Dermis blood vessel endothelial cell (primary cell): ENCODE measurements around the gene CTNNA2. TPM values are rescaled to one million over a fixed set of nuclear protein-coding genes. Genes with fewer than 3 reads are reported as not detected.
A peak's percentile ranks its signal among the peaks of the same experiment; 100 is the strongest.

ENCODE experiments used
- DNase-seq: peaks from one replicate; pipeline ENCODE4 v3.0.0; 2010
- total RNA-seq: library from RNA; depleted of rRNA; stranded (reverse); fragments of >200 nt; gene quantifications from 2 replicates; pipeline ENCODE4 v1.2.3, GENCODE V29; 2014

CTNNA2 gene
- total RNA-seq, 1 donor from 2014 or later, result not detected

DNA sequence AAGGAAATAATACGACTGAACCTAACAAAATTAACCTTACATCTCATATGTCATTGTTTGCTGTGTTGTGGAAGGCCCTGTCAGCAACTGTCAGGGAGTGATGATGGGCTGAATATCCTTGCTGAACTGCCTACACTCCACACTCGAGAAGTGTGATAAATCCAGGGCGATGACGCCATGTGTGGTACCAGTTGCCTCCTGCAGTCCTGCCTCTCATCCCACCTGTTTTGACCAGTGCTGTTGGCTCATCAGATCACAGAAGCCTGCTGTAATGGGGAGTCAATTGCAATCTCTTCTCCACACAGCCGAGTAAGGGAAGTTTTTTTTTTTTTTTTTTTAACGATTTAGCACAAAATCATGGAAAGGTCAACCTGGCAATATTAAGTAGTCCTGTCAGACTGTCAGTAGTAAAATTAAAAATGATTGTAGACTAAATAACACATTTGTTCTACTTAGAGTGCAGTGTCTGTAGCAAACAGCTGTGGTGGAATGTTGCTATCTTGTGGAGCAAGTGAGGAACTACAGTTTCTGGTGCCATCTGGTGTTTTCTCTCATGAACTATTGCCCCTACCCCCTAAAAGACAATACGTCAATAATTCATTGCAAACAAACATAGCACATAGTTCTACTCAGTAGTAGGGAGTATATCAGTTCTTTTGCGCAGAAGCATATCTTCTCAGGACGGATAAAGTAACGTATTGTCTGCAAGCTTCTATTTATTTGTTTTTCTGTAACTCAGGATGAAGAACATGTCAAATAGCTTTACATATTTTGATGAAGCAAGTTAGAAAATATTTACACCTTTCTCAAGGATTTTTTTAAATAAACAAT, 347.6 kb downstream of the CTNNA2 start:
- no peak for DNase-seq

DNA sequence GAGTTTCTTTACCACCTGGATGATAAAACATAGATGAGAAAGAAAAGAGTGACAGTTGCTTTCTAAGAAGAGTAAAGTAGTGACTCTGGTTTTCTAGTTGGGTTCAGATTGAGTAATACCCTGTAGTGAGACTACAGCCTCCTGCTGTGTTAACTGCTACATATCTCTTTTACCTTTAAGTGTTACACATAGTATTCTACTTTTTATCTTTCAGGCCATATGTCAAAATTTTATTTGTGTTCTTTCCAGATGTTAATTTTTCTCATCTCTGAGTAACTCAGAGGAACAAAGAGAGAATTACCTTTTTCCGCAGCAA, 348.2 kb downstream of the CTNNA2 start:
- DNase-seq, result no peak

DNA sequence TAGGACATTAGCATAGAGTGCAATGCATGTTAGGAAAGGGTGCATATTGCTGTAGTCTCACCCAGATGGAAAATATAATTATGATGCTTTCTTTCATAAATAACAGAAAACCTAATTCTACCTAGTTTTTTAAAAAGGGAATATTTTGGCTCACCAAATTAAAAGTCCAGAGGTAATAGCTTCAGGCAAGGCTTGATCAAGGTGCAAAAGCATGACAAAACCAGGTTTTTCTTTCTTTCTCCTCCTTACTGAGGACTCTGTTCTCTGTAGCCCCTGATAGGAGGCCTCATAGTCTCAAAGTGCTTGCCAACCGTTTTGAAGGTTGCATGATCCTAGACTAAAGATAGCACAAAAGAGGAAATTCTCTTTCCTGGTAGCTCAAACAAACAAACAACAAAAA, 349.9 kb downstream of the CTNNA2 start:
- no peak for DNase-seq

- DNase-seq, result no peak
Measured at GRCh38 chr2:79872656-79873055, 359.8 kb downstream of the CTNNA2 start.

- DNase-seq, result no peak
Measured at GRCh38 chr2:79874015-79874414, 361.2 kb downstream of the CTNNA2 start.

DNA sequence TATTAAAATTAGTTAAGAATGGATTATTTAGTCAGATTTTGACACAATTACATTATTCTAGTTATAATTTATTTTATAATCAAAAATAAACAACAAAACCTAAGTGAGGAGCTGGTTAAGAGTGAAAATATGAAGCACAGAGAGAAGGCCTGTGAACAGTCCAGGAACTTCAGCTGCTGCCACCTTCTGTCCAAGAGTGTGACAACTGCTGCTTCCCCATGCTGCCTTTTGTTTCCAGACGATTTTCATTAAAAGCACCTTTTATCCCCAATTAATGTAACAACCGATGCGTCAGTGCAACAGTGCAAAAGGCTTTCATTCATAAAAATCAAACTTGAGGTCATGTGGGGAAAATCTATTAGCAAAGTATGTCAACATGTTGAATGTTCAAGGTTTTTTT, 363.6 kb downstream of the CTNNA2 start:
- DNase-seq, result no peak

GRCh38 chr2:79882548-79882947, 369.7 kb downstream of the CTNNA2 start:
- DNase-seq, result no peak

DNA sequence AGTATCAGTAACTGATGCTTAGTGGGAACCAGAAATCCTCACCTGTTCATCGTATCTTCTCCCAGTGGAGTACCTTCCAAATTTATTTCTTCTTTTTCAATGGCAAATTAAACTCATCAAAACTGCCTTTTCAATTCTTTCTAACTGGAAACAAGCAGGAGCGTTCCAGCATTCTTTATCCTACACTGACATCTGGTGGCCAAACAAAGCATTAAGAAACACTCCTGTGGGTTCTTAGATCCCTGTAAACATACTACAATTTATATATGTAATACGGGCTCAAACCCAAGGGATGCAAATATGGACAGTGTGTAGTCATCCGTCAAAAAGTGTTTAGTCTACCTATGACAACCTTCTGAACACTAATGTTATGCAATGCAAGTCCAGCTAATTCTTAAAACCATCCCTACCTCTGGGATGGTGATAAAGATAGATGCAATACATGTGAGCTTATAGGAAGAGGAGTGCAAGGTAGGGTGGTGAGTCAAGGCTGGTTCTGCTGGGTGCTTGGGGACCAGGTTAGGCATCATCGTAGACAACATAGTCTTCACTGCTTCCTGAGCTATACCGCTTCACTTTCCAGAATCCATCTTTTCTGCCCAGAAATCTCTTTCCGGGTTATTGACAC, 375.0 kb downstream of the CTNNA2 start:
- DNase-seq, result peak; percentile 68

DNA sequence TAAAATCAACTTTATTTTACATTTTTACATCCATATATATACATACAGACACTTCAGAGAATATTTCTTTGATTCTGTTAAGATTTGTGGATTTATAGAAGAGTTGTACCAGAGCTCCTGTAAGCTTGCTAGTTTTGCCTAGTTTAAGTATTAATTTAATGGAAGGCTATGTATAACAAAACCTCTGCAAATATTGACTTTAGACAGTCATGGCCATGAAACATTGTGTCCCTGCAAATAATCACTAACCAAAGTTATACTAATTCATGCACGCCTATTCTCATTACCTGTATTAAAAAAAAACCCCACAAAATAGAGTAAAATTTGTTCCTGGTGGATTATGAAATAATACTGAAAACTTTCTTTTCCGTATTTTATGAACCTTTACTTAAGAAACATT, 379.3 kb downstream of the CTNNA2 start:
- DNase-seq, result no peak

- no peak for DNase-seq
Measured at GRCh38 chr2:79899196-79899595, 386.3 kb downstream of the CTNNA2 start.

DNA sequence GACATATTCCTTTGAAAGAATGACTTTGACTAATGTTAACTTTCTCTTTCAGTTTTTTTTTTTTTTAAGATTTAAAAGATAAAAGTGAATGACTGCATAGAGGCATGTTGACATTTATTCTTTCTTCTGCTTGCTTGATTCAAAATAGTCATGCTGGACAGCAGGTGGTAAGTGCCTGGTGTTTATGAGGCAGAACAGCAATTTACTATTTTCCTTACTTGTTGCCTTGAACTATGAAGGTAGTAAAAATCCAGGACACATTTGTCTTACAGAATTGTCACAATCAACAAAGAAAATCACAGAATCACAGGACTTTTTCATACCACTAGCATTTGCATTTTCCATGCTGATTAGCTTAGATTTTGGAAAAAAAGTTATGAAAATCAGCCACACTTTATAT, 388.3 kb downstream of the CTNNA2 start:
- no peak for DNase-seq

- DNase-seq, result no peak
Measured at GRCh38 chr2:79903222-79904000, 390.6 kb downstream of the CTNNA2 start.

DNA sequence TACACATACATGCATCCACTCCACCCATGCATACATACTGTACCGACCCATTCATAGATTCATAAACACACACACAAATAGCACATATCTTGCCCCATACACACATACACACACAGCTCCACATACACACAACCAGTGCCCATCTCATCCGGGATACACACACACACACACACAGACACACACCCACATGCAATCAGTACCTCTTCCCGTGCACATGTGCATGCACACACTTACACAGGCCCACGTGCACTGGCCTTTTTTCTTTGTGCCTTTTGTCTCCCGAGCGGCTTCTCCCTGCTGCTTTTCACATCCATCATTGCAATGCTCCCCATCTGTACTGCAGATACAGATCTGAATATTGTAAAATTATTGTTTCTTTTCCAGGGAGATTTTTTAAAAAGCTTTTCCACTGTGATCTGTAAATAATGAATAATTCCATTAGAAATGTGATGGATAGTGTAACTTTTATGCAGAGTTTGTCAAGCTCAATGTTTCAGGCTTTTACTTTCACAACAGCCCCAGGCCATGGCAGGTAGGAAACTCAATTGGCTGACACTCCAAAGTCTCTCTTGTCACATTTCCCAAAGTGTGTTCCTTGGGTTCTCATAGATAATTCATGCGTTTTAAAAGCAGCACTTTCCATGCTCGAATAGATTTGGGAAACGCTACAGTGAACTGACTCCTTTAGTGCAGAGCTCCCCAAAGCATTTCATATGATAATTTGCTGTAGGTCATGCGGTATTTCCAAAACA, 393.5 kb downstream of the CTNNA2 start:
- no peak for DNase-seq

- DNase-seq, result no peak
Measured at GRCh38 chr2:79909521-79909920, 396.7 kb downstream of the CTNNA2 start.

- DNase-seq, result no peak
Measured at GRCh38 chr2:79910643-79911042, 397.8 kb downstream of the CTNNA2 start.

DNA sequence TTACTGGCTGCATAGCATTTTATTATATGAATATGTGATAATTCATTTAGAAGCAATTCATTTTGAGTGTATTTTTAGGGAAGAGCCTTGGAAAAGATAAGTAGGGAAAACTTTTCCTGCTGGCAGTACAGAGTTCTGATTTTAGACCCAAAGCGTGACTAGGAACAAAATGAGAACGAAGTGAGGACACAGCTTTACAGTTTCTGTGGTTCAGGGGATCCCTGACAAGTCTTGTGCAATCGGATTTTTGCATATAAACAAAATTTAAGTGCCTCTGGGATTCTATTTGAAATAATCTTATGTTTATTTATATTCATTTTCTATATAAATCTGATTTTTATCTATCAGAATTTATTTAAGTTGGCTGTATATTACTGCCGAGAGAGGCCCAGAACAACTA, 402.6 kb downstream of the CTNNA2 start:
- no peak for DNase-seq

GRCh38 chr2:79916285-79916684, 403.4 kb downstream of the CTNNA2 start:
- no peak for DNase-seq

- no peak for DNase-seq
Measured at GRCh38 chr2:79920512-79921076, 407.7 kb downstream of the CTNNA2 start.

GRCh38 chr2:79929624-79930023, 416.8 kb downstream of the CTNNA2 start:
- DNase-seq, result no peak

GRCh38 chr2:79935046-79935732, 422.3 kb downstream of the CTNNA2 start:
- DNase-seq, result no peak

DNA sequence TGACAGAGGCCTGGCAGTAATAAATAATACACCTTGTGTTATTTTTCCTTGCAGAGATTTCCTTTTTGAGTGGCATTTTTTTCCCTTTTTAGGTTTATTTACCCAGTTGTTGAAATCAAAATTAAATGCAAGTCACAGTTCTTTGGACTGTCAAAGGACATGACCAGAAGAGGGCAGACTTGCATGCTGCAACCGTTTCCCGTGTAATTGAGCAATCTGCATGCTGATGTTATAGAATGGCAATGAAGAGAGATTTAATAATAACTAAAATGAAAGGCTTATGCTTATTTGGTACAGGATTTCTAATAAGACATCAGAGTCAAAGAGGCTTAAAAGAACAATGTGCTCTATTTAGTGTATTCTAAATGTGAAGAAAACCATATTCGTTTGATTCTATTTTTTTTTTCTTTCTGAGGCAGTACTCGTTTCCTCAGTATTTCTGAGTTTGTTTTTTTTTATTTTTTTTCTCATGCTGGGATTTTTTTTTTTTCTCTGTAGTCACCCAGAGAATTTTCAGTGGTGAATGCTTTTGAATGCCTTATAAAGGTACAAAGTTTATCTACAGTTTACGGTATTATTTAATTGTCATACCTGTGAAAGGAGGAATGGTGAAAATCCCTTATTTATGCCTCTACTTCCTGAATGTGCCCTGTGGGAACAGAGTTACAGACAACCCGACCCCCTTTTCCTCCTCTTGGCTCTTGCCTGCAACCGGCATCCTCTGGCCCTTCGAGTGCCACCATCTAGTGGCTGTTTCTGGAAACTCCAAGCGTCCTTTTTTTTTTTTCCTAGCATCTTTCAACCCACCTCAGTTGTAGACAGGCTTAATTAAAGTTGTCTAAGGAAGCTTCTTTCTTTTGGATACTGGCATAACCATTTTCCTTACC, 423.2 kb downstream of the CTNNA2 start:
- DNase-seq, result peak; percentile 51
